ENCODE results near the gene PRDX3. TPM values are rescaled to one million over a fixed set of nuclear protein-coding genes. Genes with fewer than 3 reads are reported as not detected.

PRDX3 gene
- total RNA-seq, 1 donor from 2014 or later: 83.2 TPM

- H3K27me3 ChIP-seq: no peaks in the 10 kb centered on the region
- H3K36me3 ChIP-seq: peaks cover 0 to 28% of the 10 kb centered on the region in 2 donors
- DNase-seq (ENCODE audit: extremely low spot score in 2 of 2): no peak
- no peaks in the 10 kb centered on the region for H3K9me3 ChIP-seq
- H3K4me1 ChIP-seq: no peaks in the 10 kb centered on the region
- no peak overlapping the region for H3K4me3 ChIP-seq
- H3K27ac ChIP-seq: no peak overlapping the region
- intact Hi-C loops (cut with DNase I): no loop called here
- TF ChIP-seq POLR2AphosphoS5 (IDR thresholded peaks at IDR 0.05; ENCODE audit: insufficient read depth in 1 of 2, low read depth in 1 of 2): no peak
- TF ChIP-seq POLR2A (IDR thresholded peaks at IDR 0.05): no peak
- no peak for TF ChIP-seq CTCF (IDR thresholded peaks at IDR 0.05)
Measured at GRCh38 chr10:119136084-119136483, 42.5 kb downstream of the PRDX3 start.

- peaks cover 0 to 29% of the 10 kb centered on the region in 2 donors for H3K36me3 ChIP-seq
Measured at GRCh38 chr10:119135513-119135881, 43.1 kb downstream of the PRDX3 start.

GRCh38 chr10:119133949-119134348 lies 44.7 kb downstream of the PRDX3 start:
- no peaks in the 10 kb centered on the region for H3K9me3 ChIP-seq
- H3K27ac ChIP-seq: no peak overlapping the region
- DNase-seq (ENCODE audit: extremely low spot score in 2 of 2): no peak
- H3K4me1 ChIP-seq: no peaks in the 10 kb centered on the region
- H3K27me3 ChIP-seq: no peaks in the 10 kb centered on the region
- intact Hi-C loops (cut with DNase I): no loop called here
- peaks cover 0 to 40% of the 10 kb centered on the region in 2 donors for H3K36me3 ChIP-seq
- TF ChIP-seq CTCF (IDR thresholded peaks at IDR 0.05): no peak
- no peak for TF ChIP-seq POLR2AphosphoS5 (IDR thresholded peaks at IDR 0.05; ENCODE audit: insufficient read depth in 1 of 2, low read depth in 1 of 2)
- TF ChIP-seq POLR2A (IDR thresholded peaks at IDR 0.05): no peak
- H3K4me3 ChIP-seq: no peak overlapping the region

More at GRCh38 chr10:119135513-119135881, 43.1 kb downstream of the PRDX3 start:
- Histone ChIP-seq H3K27me3 (no peaks in the 10 kb centered on the region), H3K4me1 (no peaks in the 10 kb centered on the region), H3K9me3 (no peaks in the 10 kb centered on the region), H3K27ac (no peak overlapping the region), H3K4me3 (no peak overlapping the region)
- intact Hi-C loops (cut with DNase I): no loop called here
- TF ChIP-seq POLR2AphosphoS5 (IDR thresholded peaks at IDR 0.05; ENCODE audit: insufficient read depth in 1 of 2, low read depth in 1 of 2): no peak
- TF ChIP-seq CTCF (IDR thresholded peaks at IDR 0.05): no peak
- no peak for TF ChIP-seq POLR2A (IDR thresholded peaks at IDR 0.05)
- no peak for DNase-seq (ENCODE audit: extremely low spot score in 2 of 2)

GRCh38 chr10:119132521-119133345 lies 45.9 kb downstream of the PRDX3 start:
- no peaks in the 10 kb centered on the region for H3K9me3 ChIP-seq
- no peak for DNase-seq (ENCODE audit: extremely low spot score in 2 of 2)
- TF ChIP-seq POLR2AphosphoS5 (IDR thresholded peaks at IDR 0.05; ENCODE audit: insufficient read depth in 1 of 2, low read depth in 1 of 2) (no peak), CTCF (IDR thresholded peaks at IDR 0.05) (no peak), POLR2A (IDR thresholded peaks at IDR 0.05) (no peak)
- H3K4me1 ChIP-seq: no peaks in the 10 kb centered on the region
- no peaks in the 10 kb centered on the region for H3K27me3 ChIP-seq
- no peak overlapping the region for H3K4me3 ChIP-seq
- intact Hi-C loops (cut with DNase I): no loop called here
- peaks cover 0 to 51% of the 10 kb centered on the region in 2 donors for H3K36me3 ChIP-seq
- H3K27ac ChIP-seq: no peak overlapping the region
